Activated naive CD4-positive, alpha-beta T cell treated with anti-CD3 and anti-CD28 coated beads for 36 hours (primary cell): ENCODE results near the gene MEI1. TPM values are rescaled to one million over a fixed set of nuclear protein-coding genes. Genes with fewer than 3 reads are reported as not detected.

ENCODE experiments used
- CTCF ChIA-PET: fragments of 350-600 bp; sonication (Branson Sonifier 250); formaldehyde crosslinking; loops from one replicate; lab custom pipeline; 2021; ENCODE audit warnings: antibody characterized with exemption; lab: Charles Lee
- DNase-seq: peaks from one replicate; pipeline ENCODE4 v3.0.0-alpha.2; 2020
- H3K27ac Mint-ChIP-seq: one replicate; pipeline ENCODE4 v1.8.0; 2021; ENCODE audit warnings: mild to moderate bottlenecking, mixed read lengths
- H3K27me3 Mint-ChIP-seq: one replicate; pipeline ENCODE4 v1.8.0; 2021; ENCODE audit warnings: low read depth, mixed read lengths
- H3K36me3 Mint-ChIP-seq: one replicate; pipeline ENCODE4 v1.8.0; 2021; ENCODE audit warnings: low read depth, mixed read lengths
- H3K4me1 Mint-ChIP-seq: one replicate; pipeline ENCODE4 v1.8.0; 2021; ENCODE audit warnings: low read depth, mixed read lengths
- H3K4me3 Mint-ChIP-seq: one replicate; pipeline ENCODE4 v1.8.0; 2021; ENCODE audit warnings: mild to moderate bottlenecking, moderate library complexity, mixed read lengths
- H3K9me3 Mint-ChIP-seq: one replicate; pipeline ENCODE4 v1.8.0; 2021; ENCODE audit warnings: mixed read lengths
- intact Hi-C: fragments of 100-400 bp; cut with micrococcal nuclease; formaldehyde crosslinking; loops from one replicate; pipeline ENCODE4 v1.15.1; 2023
- total RNA-seq, 2 experiments: library from RNA; stranded (reverse); gene quantifications; one replicate each; pipeline ENCODE4 v1.2.3, GENCODE V29; 2021

The MEI1 gene
- total RNA-seq, 2 experiments from 2014 or later: 28.4 to 28.8 TPM

DNA sequence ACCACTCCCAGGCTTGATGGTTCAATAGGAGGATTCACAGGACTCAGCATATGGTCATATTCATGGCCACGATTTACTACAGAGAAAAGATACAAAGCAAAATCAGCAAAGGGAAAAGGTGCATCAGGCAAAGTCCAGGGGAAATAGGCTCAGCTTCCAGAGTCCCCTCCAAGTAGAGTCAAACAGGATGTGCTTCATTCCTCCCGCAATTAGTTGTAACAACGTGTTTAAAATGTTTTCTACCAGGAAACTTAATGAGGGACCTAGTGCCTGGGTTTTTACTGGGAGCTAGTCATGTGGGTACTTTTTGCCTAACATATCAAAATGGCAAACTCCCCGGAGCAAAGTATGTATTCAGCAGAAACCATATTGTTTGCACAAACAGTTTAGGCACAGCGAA lies 118.7 kb downstream of the MEI1 start:
- no peaks in the 10 kb centered on the region for H3K27me3 Mint-ChIP-seq
- CTCF ChIA-PET: interaction anchor here (0.6 kb wide), 1 partner anchor 47 kb away, joined by 3 read pairs; no protein-coding TSS in a partner anchor
- H3K27ac Mint-ChIP-seq: no peak overlapping the region
- intact Hi-C loops: no loop called here
- no peak for DNase-seq
- peaks cover 15% of the 10 kb centered on the region for H3K36me3 Mint-ChIP-seq
- H3K4me1 Mint-ChIP-seq: peaks cover 16% of the 10 kb centered on the region
- no peaks in the 10 kb centered on the region for H3K9me3 Mint-ChIP-seq
- H3K4me3 Mint-ChIP-seq: no peak overlapping the region

DNA sequence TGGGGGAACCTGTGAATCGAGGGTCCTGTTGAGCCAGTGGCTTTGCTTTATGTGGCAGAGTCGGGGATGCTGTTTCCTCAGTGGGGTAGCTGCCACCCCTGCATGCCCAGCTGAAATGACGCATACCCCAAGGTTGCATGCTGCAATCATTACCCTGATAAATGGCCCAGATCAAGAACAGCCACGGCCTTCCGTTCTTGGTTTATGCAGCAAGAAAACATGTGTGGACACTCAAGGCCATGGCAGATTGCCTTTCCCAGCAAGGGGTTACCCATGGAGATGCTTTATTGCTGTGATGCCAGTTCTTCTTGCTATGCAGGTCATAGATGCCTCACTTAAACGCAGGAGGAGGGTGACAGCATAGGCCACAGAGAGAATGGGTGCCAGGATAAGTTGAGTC lies 119.3 kb downstream of the MEI1 start:
- Mint-ChIP-seq H3K27me3 (no peaks in the 10 kb centered on the region), H3K36me3 (peaks cover 12% of the 10 kb centered on the region), H3K27ac (no peak overlapping the region), H3K9me3 (no peaks in the 10 kb centered on the region), H3K4me3 (no peak overlapping the region), H3K4me1 (peaks cover 20% of the 10 kb centered on the region)
- CTCF ChIA-PET: no interaction called here
- no peak for DNase-seq
- intact Hi-C loops: no loop called here

DNA sequence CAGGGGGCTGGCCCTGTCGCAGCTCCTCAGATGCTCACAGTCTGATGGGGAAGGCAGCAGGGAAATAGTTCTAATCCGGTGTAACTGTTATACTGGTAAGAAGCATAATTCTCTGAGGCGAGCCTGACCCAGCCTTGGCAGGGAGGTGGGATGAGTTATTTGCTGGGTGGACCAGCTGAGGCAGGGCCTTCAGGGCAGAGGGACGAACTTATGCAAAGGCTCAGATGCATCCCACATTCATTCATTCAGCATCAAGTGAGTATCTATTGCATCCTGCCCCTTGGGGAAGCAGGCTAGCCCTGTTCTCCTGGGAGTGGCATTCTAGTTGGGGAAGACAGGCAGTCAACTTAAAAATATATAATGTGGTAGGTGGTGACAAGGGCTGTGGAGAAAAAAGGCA lies 120.0 kb downstream of the MEI1 start:
- Mint-ChIP-seq H3K9me3 (no peaks in the 10 kb centered on the region), H3K36me3 (peaks cover 9% of the 10 kb centered on the region), H3K4me1 (peaks cover 27% of the 10 kb centered on the region), H3K27ac (no peak overlapping the region), H3K27me3 (no peaks in the 10 kb centered on the region), H3K4me3 (no peak overlapping the region)
- intact Hi-C loops: no loop called here
- CTCF ChIA-PET: no interaction called here
- DNase-seq: no peak

DNA sequence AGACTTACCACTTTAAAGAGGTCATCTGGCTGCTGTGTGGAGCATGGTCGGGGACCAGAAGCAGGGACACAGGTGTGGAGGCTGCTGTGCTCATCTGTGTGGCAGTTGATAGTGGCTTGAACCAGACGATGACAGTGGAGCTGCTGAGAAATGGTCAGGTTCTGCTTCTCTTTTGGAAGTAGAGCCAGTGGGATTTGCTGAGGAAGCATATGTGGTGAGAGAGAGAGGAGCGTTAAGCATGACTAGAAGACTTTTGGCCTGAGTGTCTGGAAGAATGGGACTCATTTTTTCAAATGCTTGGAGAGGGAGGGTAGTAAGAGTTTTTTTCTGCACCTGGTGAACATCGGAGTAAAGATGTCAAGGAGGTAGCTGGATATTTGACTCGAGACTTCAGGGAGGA lies 121.1 kb downstream of the MEI1 start:
- intact Hi-C loops: loop anchor here (5.0 kb wide), 3 partner anchors 123 to 622 kb away; partner anchors contain the start of genes MEI1, NAGA and PHETA2
- H3K36me3 Mint-ChIP-seq: peaks cover 9% of the 10 kb centered on the region

DNA sequence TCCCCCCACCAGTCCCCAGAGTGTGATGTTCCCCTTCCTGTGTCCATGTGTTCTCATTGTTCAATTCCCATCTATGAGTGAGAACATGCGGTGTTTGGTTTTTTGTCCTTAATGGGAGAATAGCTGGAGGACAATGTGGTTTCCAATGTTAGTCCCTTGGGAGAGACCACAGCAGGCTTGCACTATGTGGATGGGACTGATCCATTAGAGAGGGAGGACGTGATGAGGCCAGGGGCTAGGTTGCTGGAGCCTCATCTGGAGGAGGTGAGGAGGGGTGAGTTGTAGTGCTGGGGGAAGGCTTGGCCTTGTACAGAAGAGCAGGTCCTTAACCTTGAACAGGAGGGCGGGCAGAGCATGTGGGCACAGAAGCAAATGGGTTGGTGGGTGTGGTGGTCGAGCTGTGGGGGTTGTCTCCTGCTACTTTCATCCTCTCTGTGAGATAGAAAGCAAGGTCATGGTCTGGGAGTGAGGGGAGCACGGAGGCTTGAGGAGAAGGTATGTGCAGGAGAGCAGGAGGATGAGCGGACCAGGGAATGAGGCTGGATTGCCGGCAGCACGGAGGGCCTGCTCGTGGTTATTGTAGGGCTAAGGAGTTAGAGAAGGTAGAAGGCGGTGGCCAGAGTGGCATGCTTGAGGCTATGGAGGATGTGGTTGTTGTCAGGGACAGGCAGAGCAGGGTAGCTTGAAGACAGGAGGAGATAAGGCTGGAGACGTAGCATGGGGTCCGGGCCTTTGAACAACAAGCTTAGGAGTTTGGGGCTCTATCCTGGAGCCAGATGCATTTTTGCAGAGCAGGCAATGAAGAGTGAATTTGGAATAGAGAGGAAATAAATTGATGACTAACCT lies 122.4 kb downstream of the MEI1 start:
- no peaks in the 10 kb centered on the region for H3K9me3 Mint-ChIP-seq
- DNase-seq: no peak
- peaks cover 33% of the 10 kb centered on the region for H3K4me1 Mint-ChIP-seq
- peaks cover 6% of the 10 kb centered on the region for H3K36me3 Mint-ChIP-seq
- H3K27me3 Mint-ChIP-seq: no peaks in the 10 kb centered on the region
- H3K4me3 Mint-ChIP-seq: no peak overlapping the region
- H3K27ac Mint-ChIP-seq: peak overlapping the region; percentile 81
- intact Hi-C loops: loop anchor here (1.0 to 5.0 kb wide), 8 partner anchors 36 to 621 kb away; partner anchors contain the start of genes MEI1, NAGA and PHETA2
- CTCF ChIA-PET: interaction anchor here (0.6 to 2.9 kb wide), 11 partner anchors 34 to 134 kb away, joined by 3 to 15 read pairs (median 5); no protein-coding TSS in a partner anchor

More for the DNA sequence above, 121.1 kb downstream of the MEI1 start:
- H3K9me3 Mint-ChIP-seq: no peaks in the 10 kb centered on the region
- no peak overlapping the region for H3K4me3 Mint-ChIP-seq
- peaks cover 33% of the 10 kb centered on the region for H3K4me1 Mint-ChIP-seq
- H3K27me3 Mint-ChIP-seq: no peaks in the 10 kb centered on the region
- no peak for DNase-seq
- CTCF ChIA-PET: interaction anchor here (0.7 to 2.9 kb wide), 3 partner anchors 37 to 123 kb away, joined by 3 to 15 read pairs (median 4); no protein-coding TSS in a partner anchor
- H3K27ac Mint-ChIP-seq: no peak overlapping the region

DNA sequence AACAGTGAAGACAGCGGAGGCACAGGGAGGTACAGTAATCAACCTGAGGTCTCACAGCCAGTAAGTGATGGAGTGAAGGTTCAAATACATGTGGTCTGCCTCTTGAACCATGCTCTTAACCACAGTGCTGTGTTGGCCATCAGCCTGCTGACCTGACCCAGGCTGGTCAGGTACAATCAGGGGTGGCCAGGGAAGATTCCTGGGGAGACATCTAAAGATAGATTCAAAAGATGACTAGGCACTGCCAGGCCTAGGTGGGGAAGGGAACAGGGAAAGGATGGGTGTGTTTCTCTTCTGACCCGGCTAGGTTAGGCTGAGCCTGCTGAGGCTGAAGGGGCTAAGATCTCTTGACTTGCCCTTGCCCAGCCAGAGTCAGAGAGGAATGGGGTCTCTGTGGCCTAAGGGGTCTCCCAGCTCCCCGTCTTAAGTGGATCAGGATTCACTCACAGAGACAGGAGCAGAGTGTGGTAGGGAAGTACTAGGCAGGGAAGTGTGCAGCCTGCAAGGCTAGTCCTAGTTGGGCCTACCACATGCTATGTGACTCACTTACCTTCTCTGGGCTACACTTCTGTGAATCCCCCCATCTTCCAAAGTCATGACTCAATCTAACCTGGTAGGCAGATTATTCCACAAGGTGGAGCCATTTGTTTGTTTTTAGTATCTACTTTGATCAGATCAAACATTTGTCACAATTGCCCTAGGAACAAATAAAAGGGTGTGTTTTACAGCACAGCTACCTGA lies 123.2 kb downstream of the MEI1 start:
- CTCF ChIA-PET: interaction anchor here (0.5 to 2.9 kb wide), 16 partner anchors 9 to 157 kb away, joined by 3 to 15 read pairs (median 4); no protein-coding TSS in a partner anchor
- peak; percentile 65 for DNase-seq
- peak overlapping the region; percentile 81 for H3K27ac Mint-ChIP-seq
- H3K9me3 Mint-ChIP-seq: no peaks in the 10 kb centered on the region
- peaks cover 6% of the 10 kb centered on the region for H3K36me3 Mint-ChIP-seq
- intact Hi-C loops: loop anchor here (1.0 to 5.0 kb wide), 8 partner anchors 35 to 620 kb away; partner anchors contain the start of genes MEI1, NAGA and PHETA2
- no peaks in the 10 kb centered on the region for H3K27me3 Mint-ChIP-seq
- H3K4me3 Mint-ChIP-seq: no peak overlapping the region
- H3K4me1 Mint-ChIP-seq: peaks cover 33% of the 10 kb centered on the region

DNA sequence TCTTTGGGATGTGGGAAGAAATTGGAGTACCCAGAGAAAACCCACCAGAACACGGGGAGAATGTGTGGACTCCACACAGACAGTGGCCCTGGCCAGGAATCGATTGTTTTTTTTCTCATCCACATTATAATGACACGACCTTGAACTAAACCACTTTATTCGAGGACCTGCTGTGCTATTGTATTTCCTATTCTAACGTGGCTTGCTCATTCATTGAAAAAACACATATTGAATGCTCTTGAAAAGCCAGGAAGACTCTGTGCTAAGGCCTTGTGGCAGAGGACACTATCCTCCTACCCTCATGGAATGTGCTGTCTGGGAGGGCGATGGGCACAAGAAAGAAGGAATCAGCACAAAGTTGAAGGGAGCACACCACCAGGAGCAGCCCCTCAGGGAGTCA lies 124.5 kb downstream of the MEI1 start:
- Mint-ChIP-seq H3K27me3 (no peaks in the 10 kb centered on the region), H3K36me3 (peaks cover 6% of the 10 kb centered on the region), H3K27ac (peak overlapping the region; percentile 58), H3K9me3 (no peaks in the 10 kb centered on the region), H3K4me3 (no peak overlapping the region), H3K4me1 (peaks cover 33% of the 10 kb centered on the region)
- CTCF ChIA-PET: interaction anchor here (0.8 to 0.9 kb wide), 2 partner anchors 34 to 127 kb away, joined by 3 to 4 read pairs; no protein-coding TSS in a partner anchor
- intact Hi-C loops: loop anchor here (5.0 kb wide), 3 partner anchors 126 to 619 kb away; partner anchors contain the start of genes MEI1, NAGA and PHETA2
- no peak for DNase-seq

DNA sequence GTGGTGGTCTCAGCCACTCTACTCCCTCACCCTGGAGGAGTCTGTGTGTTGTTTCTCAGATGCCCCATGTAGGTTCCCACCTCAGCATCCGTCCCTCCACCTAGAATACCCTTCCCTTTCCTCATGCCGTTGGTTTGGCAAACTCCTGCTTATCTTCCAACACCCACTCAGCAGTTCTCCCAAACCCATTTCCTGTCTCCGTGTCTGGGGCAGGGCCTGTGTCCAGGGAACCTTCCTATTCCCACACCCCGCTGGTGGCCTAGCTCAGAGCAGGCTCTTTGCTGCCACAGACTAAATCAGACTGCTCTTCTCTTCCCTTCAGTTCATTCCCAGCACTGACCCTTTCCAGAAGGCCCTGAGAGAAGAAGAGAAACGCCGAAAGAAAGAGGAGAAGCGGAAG lies 126.1 kb downstream of the MEI1 start:
- H3K4me1 Mint-ChIP-seq: peaks cover 35% of the 10 kb centered on the region
- no peak for DNase-seq
- peak overlapping the region; percentile 22 for H3K27ac Mint-ChIP-seq
- peaks cover 9% of the 10 kb centered on the region for H3K36me3 Mint-ChIP-seq
- no peak overlapping the region for H3K4me3 Mint-ChIP-seq
- intact Hi-C loops: no loop called here
- peaks cover 2% of the 10 kb centered on the region for H3K9me3 Mint-ChIP-seq
- no peaks in the 10 kb centered on the region for H3K27me3 Mint-ChIP-seq
- CTCF ChIA-PET: no interaction called here

DNA sequence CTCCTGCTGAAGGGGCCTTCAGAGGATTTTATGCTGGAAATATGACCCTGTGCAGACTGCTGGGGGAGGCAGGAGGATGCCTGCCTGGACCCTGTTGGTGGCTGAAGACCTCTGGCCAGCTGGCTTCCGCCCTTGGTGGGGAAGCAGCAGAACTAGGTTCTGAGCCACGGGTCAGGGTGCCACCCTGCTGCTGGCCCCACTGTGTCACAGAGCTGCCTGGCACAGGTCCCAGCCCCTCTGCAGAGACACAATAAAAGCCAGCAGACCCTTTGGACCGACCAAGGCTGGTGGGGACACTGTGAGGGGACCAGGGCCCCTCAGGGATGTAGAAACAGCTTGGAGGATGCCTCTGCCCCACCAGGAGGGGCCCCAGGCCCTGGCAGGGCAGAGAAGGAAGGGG lies 126.7 kb downstream of the MEI1 start:
- H3K27ac Mint-ChIP-seq: no peak overlapping the region
- no peak overlapping the region for H3K4me3 Mint-ChIP-seq
- no peak for DNase-seq
- CTCF ChIA-PET: interaction anchor here (0.8 kb wide), 1 partner anchor 131 kb away, joined by 4 read pairs; no protein-coding TSS in a partner anchor
- no peaks in the 10 kb centered on the region for H3K27me3 Mint-ChIP-seq
- peaks cover 3% of the 10 kb centered on the region for H3K9me3 Mint-ChIP-seq
- intact Hi-C loops: no loop called here
- peaks cover 39% of the 10 kb centered on the region for H3K4me1 Mint-ChIP-seq
- H3K36me3 Mint-ChIP-seq: peaks cover 12% of the 10 kb centered on the region

DNA sequence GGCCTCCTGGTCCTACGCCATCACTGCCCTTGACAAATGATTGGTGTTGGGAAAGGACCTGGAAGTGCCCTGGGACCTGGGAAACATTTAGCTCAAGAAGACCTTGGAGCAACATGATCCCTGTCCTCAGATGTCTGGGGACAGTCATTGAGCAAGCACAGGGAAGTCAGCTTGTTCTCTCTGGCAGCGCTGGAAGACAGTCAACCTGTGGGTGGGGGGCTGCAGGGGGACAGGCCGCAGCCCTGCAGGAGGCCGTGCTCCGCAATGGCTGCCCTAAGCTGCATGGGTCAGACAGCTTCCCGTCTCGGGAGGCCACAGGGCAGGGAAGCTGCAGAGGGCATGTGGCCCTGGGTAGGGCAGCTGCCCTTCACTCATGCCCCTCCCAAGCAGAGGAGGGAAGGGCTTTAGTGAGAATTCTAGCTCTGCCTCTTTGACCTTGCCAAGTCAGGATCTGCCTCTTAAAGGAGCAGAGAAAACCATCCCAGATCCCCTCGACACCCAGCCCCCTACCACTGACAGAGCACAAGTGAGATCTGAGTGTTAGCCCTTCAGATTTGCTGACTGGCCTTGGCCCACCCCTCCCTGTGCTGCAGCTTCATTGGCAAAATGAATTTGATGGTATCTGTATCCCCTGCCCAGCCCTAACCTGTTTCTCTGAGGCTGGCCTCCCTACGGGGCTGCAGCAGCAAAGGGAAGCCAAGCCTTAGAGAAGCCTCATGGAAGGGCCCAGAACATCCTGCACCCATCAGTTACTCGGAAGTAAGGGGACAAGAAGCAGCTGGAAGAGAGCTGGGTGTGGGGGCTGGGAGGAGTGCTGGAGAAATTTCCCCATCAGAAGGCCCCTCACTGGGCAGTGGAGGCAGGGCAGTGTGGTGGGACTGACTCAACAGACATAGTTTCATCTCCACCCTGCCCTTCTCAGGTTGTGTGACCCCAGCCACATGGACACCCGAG lies 127.4 kb downstream of the MEI1 start:
- Mint-ChIP-seq H3K9me3 (peaks cover 7% of the 10 kb centered on the region), H3K27me3 (no peaks in the 10 kb centered on the region), H3K4me3 (no peak overlapping the region), H3K4me1 (peaks cover 42% of the 10 kb centered on the region), H3K27ac (no peak overlapping the region), H3K36me3 (peaks cover 19% of the 10 kb centered on the region)
- no peak for DNase-seq
- intact Hi-C loops: no loop called here
- CTCF ChIA-PET: interaction anchor here (0.8 kb wide), 1 partner anchor 130 kb away, joined by 4 read pairs; no protein-coding TSS in a partner anchor

DNA sequence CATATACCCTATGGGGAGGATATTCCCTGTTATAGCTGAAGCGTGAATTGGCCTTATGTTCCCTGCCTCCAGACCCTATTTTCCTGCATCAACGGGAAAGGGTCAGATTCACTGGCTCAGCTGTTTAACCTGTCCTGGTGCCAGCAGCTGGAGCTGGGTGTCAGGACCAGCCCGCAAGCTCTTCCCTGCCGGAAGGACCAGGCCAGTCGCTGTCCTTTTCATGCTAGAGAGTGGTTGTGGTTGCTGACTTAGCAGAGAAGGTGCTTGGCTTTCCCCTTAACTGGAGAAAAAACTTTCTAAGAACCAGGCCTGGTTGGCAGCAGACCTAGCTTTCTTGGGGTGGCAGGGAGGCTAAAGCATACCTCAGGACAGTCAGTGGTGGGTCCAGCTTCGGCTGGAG lies 128.4 kb downstream of the MEI1 start:
- intact Hi-C loops: no loop called here
- Mint-ChIP-seq H3K4me1 (peaks cover 39% of the 10 kb centered on the region), H3K27me3 (no peaks in the 10 kb centered on the region), H3K4me3 (no peak overlapping the region), H3K36me3 (peaks cover 26% of the 10 kb centered on the region), H3K9me3 (peaks cover 8% of the 10 kb centered on the region), H3K27ac (no peak overlapping the region)
- DNase-seq: no peak
- CTCF ChIA-PET: no interaction called here
